SIG-M5 treated with dmso at 0.1 percent for 504 hours (cell line): Measurements from ENCODE around the gene CMSS1.
A peak's percentile ranks its signal among the peaks of the same experiment; 100 is the strongest.

Experiments used
- DNase-seq: peaks from one replicate; lab custom pipeline; 2025; ENCODE audit not compliant: unreplicated experiment; lab: John Stamatoyannopoulos, UW

The CMSS1 gene

DNA sequence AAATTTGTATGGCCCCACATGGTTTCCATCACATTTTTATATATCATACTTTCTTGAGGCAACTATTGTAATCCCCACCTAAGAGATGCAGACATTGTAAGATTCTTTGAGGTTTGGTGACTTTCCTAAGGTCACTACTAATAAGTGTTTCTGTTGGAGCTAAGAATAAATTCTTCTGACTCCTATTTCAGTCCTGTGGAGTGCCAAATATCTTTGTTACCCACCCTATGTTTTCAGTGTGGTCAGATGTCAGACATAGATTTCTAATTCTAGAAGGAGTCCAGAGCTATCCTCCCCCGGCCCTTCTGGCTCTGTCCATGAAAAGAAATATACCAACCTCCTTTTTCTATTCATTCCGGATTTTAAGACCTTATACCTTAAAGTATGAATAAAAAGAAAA, 342.9 kb downstream of the CMSS1 start:
- no peak for DNase-seq

GRCh38 chr3:100163787-100164186, 346.1 kb downstream of the CMSS1 start:
- DNase-seq: no peak

DNA sequence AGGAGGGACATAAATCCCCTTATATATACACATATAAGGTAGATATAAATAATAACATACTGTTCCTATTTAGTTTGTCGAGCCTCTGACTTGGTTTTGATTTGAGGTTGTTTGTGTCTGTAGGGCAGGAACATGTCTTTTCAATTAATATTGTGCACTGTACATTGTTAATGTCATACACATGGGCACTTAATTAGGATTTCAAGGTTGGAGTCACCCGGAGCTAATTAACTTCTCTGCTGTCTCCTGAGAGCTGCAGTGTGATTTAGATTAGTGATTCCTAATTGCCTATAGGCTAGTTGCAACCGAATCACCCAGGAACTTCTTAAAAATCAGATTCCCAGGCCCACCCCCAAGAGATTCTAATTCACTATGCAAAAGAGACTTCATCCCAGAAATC, 347.1 kb downstream of the CMSS1 start:
- no peak for DNase-seq

- DNase-seq: no peak
Measured at GRCh38 chr3:100165926-100166550, 348.4 kb downstream of the CMSS1 start.

DNA sequence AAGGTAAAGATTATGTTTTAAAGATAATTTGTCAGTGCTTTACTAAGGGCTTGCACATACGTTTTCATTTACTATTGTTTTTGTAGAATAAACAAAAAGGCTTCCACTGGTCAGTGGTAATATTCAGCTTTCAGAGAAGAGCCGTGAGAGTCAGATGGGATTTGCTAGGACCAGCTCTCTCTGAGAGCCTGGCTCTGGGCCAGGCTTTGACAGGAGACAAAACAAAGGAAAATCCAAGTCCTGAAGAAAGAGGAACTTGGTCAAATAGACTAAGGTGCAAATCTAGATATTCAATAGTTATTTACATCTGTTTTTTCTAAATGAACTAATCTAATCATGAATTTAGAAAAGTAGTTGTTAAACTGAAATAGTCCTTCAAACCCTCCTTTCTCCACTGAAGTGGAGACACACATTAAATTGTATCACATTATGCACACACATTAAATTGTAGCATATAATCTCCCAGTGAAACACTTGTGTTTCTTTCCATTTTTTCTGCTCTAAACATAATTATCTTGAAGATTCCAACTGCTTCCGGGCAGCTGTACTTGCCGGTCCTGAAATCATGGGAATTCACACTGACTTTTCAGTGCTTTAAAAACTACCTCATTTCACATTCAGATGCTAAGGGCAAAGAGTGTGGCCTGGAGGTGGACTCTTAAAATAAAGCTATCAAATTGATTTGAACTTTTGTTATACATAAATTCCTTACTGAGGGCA, 351.7 kb downstream of the CMSS1 start:
- no peak for DNase-seq

- DNase-seq: no peak
Measured at GRCh38 chr3:100170486-100170885, 352.8 kb downstream of the CMSS1 start.

DNA sequence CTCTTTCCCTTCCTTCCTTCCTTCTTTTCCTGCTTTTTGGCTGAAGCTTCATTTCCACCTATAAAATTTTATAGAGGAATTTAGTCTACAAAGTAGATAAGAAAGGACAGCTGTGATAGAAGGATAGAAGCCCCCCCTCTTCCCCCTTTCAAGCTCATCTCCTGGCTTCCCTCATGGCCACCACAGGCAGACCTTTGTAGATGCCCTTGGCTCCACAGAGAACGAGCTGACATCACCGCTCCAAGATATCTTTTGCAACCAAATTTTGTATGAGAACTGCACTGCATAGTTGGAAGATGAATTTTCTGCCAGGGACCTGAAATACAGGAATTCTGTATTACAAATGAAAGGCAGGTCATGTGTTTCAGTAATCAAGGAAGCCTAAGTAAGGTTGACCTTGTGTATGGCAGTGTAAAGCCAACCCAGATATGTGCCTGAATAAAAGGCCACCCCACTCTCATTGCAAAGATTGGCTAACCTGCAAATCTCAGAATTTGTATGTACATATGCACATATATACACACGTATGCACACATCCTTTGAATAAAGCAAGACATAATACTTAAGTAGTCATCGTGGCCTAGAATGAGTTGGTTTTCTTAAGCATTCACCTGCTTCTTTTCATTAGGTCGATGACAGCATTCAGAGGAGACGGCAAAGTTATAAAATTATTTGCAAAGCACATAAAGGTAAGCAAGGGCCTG, 353.7 kb downstream of the CMSS1 start:
- DNase-seq: no peak

DNA sequence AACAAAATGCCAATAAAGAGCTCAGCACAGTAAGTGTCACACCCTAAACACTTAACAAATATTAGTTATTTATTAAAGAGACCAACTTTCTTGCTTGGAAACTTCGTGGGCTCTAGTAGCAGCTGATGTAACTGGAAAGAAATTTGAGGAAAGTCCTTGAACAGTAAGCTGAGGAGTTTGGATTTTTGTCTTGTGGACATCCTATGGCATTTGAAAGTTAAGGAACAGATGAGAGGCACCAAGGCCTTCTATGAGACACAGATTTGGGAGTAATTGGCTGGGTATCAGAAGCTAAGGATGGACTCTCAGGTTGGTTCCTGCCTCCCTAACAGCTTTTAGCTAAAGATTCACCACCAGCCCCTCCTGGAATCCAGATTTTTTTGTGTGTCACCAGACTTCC, 356.3 kb downstream of the CMSS1 start:
- DNase-seq: no peak

DNA sequence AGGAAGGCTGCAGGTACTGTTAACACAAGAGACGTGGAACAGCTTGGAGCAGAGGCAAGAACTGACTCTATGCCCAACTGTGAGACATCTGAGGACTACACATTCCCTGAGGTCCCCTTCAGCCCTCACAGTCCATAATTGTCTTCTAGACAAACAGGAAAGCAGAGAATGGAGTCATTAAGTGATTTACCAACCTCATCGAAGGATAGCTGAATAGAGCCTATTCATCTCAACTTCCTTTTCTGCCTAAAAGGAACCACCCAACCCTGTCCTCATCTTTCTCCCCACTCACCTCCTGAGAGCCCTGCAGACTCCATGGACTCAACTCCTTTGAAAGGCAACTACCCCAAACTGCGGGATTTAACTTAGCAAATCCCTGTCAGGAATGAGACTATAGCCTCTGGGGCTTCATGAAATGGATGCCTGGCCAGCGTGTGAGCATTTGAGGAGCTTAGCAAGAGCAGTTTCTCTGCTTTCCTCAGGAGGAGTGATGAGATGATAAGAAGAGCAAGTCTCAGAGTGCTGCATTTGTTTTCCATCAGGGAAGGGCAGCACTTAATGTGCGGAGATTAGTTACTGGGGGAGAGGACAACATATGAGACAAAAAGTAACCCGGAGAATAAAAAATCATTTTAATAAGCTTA, 358.1 kb downstream of the CMSS1 start:
- no peak for DNase-seq

DNA sequence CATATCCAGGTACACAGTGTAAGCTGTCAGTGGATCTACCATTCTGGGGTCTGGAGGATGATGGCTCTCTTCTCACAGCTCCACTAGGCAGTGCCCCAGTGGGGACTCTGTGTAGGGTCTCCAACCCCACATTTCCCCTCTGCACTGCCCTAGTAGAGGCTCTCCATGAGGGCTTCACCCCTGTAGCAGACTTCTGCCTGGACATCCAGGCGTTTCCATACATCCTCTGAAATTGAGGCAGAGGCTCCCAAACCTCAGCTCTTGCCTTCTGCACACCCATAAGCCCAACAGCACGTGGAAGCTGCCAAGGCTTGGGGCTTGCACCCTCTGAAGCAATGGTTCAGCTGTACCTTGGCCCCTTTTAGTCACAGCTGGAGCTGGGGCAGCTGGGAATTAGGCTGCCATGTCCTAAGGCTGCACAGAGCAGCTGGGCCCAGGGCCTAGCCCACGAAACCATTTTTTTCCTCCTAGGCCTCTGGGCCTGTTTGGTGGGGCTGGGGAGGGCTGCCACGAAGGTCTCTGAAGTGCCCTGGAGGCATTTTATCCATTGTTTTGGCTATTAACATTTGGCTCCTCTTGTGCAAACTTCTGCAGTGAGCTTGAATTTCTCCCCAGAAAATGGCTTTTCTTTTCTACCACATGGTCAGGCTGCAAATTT, 362.2 kb downstream of the CMSS1 start:
- no peak for DNase-seq

DNA sequence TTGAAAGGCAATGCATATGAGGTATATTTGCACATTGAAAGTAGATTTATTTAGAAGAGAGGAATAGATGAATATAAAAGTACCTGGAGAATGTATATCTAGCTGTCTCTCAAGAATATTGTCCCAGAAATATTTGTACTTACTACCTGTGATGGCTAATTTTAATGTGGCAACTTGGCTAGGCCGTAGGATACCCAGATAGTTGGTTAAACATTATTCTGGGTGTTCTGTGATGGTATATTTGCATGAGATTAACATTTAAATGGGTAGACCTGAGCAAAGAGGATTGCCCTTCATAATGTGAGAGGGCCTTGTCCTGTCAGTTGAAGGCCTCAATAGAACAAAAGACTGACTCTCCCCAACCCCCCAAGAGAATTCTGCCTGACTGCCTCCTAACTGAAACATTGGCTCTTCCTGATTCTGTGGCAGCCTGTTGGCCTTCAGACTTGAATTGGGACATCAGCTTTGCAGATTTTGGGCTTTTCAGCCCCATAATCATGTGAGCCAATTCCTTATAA, 366.0 kb downstream of the CMSS1 start:
- no peak for DNase-seq

- DNase-seq: no peak
Measured at GRCh38 chr3:100184948-100185570, 367.4 kb downstream of the CMSS1 start.

DNA sequence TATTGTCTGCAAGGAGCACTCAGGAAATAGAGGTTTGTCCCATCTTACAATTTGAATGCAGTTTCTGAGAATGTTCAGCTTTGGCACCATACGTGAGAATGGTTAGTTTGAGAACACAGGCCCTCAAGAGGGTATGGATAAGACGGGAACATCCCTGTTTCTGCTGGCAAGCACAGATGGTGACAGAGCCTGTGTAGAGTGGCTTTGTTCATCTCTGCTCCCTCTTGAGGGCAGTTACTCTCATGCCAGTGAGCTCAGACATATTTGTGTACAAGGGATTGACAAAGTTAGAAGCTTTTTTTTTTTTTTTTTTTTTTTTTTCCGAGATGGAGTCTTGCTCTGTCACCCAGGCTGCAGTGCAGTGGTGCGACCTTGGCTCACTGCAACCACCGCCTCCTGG, 368.2 kb downstream of the CMSS1 start:
- DNase-seq: peak; percentile 10

DNA sequence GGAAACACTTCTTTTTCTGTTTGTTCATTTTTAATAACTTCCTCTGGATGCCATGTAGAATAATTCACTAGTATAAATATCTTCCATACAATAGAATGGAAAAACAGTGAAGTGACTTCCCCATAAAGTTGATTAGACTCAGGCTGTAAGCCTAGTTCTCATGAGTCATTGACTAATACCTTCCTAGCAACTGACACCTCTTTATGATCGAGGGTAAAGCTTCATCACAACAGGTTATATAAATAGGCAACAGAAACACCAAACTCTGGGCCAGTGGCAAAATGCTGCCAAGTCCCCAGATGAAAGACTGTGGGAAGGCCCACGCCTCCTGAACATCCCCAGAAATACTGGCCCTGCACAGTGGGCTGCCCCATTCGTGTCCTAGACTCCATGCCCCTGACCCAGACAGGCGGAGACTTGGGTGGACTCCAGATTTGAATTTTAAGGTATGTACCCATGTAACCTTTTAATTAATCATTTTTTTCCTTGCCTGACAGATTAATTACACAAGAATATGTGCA, 371.8 kb downstream of the CMSS1 start:
- DNase-seq: no peak

DNA sequence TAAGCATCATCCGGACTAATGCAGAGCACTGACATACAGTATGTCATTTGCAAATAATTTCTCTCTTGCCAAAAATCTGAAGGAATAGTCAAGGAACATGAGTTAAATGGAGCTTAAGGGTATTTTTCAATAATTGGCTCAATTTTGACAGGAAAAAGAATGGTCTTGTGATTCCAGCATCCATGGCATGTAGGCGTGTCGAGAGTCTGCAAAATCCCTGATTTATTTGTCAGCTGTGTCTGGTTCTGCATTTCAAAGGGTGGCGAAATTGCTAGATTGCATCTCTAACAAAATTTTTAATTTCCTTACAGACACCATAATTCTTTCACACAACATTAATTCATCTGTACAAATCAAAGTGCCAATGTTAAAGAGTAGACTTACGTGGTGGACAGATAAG, 377.7 kb downstream of the CMSS1 start:
- no peak for DNase-seq

GRCh38 chr3:100197876-100198275, 380.2 kb downstream of the CMSS1 start:
- DNase-seq: no peak

GRCh38 chr3:100198579-100199269, 381.1 kb downstream of the CMSS1 start:
- DNase-seq: no peak

GRCh38 chr3:100205171-100205570, 387.5 kb downstream of the CMSS1 start:
- no peak for DNase-seq

- DNase-seq: no peak
Measured at GRCh38 chr3:100206687-100207086, 389.0 kb downstream of the CMSS1 start.

GRCh38 chr3:100207886-100208285, 390.2 kb downstream of the CMSS1 start:
- no peak for DNase-seq
